T1000 (cell line): ENCODE measurements around the gene ERC2.

Source experiments
- DNase-seq: peaks from one replicate; lab custom pipeline; 2025; ENCODE audit warnings: mixed read lengths; lab: John Stamatoyannopoulos, UW

The ERC2 gene

GRCh38 chr3:55617385-55617784, 850.9 kb downstream of the ERC2 start:
- no peak for DNase-seq

- no peak for DNase-seq
Observed at GRCh38 chr3:55616803-55617202, 851.5 kb downstream of the ERC2 start.

DNA sequence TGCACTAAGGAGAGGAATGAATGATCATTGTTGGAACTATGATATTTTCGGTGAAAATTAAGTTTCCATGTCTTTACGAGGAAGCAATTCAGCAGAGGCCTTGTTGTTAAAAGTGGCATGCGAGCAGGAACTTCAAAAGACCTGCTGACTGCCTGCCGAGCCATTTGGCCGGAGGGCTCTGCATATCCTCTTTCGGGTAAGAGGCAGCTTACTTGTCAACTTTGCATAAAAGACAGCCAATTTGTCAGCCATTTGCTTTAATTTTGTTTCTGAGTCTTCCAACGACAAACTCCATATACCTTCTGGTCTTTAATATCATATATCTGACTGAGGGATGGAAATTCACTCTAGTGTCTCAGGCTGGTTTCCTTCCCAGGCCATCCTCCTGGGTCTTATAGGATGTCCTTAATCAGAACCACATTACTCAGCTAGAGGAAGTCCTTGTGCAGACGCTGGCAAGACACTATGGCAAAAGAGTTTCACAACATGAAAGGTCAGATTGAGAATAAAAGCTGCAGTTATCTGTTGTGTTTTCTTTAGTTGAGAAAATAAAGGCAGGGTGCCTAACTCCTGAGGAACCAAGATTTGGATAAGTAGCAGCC, 852.5 kb downstream of the ERC2 start:
- no peak for DNase-seq

DNA sequence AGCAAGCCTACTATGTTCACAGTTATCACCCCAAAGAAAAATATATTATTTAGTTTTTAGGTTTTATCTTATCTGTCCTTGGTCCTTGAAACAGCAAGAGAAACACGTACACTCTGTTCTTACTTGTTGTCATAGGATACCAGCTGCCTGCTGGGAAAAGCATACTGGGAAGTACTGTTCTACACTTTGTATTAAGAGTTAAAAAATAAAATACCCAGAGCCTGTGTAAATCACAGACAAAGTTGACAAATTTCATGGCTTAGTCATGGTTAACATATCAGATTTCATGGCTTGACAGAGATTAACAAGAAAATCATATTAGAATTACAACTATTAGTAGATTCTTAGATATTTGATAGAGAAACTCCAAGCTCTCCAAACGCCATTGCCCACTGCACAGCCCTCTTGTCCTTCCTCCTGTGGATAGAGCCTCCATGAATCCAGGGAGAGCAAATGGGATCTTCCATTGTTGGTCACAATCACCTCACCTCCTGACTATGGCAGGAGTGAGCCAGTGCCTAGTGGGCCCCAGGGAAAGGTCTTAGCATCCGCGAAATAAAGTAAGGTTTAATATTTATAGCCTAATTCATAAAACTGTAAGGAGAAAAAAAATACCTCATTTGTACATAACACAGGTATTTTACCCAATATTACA, 853.1 kb downstream of the ERC2 start:
- DNase-seq, result no peak

- no peak for DNase-seq
Observed at GRCh38 chr3:55611121-55611520, 857.1 kb downstream of the ERC2 start.

DNA sequence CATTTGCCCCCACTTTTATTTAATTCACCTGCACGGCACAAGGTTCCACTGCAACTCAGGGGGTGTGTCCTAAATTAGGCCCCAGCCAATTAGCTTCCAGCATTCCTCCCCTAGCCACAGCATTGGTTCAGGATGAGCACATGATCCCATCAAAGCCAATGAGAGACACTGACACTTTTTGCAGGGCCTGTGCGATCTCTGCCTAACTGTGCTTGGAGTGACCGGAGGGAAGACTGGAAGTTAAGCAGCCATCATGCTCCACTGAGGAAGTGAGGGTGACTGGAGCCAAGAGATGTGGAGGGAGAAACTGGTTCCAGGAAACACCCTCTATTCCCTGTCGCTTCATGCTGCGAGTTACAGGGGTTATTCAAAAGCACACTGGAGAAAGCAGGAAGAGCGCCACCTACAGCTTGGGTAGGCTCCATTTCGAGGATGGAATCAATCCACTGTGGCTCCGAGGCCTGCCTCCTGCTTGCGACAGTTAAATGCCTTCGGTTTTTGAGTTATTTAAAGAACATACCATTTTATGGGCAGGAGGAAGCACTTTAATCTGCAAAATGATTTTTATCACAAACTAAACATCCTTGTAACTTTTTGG, 858.9 kb downstream of the ERC2 start:
- DNase-seq, result no peak

- DNase-seq, result no peak
Observed at GRCh38 chr3:55608301-55608937, 859.8 kb downstream of the ERC2 start.

DNA sequence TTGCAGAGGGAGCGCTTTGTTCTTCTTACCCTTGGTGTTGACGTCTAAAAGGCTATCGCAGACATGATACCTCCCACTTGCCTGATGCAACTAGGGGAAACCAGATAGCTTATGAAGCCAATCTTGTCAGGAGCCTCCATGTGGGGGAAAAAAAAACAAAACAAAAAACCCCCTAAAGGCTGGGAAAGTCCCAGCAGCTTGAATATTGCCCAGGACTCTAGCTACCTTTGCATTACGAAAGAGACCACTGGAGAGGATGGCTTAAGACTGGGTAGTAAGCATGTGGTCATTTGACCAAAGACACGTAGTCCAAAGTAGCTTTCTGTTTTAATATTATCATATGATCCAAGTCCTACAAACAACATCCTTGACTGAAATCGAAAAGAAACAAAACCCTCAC, 860.4 kb downstream of the ERC2 start:
- DNase-seq, result no peak

DNA sequence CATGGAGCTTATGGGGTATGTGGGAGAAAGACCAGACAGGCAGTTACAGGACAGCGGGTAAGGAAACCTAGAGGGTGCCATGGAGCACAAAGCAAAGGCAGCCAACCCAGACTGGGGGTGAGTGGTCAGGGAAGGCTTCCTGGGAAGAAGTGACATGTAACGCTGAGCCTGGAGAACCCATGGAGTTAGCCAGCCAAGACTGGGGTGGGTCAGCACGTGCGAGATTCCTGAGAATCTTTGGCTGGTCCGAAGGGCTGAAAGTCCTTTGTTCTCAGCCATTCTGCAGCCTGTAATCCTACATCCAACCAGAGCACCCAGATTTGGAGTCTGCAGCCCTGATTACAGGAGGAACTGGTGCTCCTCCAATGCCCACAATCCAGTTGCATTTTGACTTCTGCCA, 861.1 kb downstream of the ERC2 start:
- no peak for DNase-seq

DNA sequence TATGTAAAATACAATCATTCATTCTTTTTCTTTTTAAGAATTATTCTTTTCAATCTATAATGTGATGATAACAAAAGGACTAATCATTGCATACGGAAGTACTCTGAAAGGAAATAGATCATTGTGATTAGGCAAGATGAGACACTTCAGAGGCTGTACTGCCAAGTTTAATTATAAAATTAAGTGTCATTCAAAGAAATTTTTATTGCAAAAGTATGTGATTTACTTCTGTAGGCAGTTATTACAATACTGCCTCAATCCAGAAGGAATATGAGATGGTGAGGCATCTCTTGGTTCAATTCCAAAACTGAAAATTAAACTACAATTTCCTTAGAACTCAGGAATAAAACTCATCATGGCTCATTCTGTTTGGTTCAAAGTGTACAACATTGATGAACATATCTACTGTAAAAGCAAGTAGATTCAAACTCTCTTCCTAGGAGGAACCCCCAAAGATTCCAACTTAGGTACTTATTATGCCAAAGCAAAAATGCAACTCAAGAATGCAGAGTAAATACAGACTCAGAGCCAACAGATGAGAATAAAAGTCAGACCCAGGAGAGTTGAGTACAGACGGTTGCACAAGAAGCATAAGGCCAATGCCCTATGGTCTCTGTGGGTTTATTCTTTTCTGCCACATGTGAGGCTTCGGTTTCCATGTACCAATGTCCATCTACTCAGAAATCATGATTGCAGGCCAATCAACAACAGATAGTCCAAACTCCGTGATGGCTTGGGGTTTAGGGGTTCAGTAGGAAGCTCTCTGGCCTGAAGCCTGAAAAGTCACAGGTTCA, 862.6 kb downstream of the ERC2 start:
- DNase-seq, result no peak

DNA sequence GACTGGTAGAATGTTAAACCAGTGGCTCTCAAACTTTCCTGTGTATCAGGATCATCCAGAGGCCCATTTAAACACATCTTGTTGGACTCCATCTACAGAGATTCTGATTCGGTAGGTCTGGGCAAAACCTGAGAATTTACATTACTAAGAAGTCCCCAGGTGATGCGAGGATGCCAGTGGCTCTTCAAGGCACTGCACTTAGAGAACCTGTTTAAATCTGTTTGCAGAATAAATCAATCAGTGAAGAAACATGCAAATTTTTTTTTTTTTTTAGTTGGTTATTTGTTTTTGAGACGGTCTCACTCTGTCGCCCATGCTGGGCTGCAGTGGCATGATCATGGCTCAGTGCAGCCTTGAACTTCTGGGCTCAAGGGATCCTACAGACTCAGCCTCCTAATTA, 863.4 kb downstream of the ERC2 start:
- DNase-seq, result no peak

DNA sequence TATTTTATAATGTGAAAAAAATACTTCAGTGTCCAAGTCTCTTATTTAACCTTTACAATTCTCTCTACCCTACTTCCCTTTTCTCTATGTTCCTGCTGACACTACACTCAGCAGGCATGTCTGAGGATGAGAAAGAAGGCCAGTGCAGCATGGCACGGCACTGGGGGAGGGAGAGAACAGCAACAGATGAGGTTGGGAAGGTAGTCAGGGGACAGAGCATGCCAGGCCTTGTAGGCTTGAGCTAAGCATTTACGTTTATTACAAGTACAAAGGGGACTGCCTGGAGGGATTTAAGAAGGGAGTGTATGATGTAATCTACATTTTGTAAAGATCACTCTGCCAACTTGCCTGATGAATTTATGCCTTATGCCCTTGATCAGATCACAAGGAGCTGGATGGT, 863.9 kb downstream of the ERC2 start:
- no peak for DNase-seq

DNA sequence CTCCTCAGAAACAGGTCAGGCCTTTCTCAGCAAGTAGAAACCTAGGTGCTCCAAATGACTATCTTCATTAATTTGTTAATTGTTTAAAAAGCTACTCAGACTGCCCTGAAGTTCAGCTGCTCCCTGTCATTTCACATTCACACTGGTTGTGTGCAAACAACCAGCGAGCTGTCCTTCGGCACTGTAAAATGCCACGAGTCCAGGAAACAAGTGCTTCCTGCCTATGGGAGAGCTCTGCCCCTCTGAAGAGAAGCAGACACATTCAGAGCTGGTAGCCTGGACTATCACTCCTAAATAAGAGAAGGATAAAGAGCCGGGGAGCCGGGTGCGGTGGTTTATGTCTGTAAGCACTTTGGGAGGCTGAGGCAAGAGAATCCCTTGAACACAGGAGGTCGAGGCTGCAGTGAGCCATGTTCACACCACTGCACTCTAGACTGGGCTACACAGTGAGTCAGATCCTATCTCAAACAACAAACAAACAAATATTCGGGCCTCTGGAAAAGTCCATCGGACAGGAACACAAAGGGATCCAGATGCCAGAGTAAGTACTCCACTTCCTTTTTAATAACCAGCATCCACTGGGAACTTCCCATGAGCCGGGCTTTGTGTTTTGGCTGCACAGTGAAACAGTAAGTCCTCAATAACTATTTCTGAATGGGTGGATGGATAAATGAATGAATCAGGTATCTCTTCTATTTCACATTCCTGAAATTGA, 866.7 kb downstream of the ERC2 start:
- DNase-seq, result no peak

DNA sequence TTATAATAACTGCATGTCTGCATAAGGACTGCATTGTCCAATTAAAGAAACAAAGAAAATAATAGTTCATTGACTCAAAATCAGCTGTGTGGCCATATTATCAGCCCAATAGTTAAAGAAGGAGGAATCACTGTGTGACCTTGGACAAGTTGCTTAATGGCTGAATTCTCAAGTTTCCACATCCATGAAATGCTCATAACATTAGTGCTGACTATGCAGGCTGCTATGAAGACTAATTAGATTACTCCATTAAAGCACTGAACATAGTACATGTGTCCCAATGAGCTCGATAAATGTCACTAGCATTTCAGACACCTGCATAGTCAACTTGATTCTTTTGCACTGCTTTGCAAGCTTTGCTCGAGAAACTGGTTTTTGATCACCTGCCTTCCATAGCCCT, 870.0 kb downstream of the ERC2 start:
- no peak for DNase-seq

DNA sequence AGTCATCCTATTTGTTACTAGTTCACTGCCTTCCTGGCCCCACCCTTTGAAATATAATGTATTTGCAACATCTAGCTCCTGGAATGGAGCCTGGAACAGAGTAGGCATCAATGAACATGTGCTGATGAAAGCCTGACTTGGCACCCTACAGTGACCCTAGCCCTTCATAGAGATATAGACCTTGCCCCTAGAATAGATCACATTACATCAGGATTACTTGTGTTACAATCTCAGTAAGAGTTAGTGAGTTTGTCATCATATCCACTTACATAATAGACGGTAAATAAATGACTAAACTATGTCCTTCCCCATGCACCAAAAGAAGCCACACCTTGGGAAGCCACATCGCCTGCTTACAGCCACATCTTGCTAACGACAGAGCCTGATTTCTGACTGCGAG, 870.6 kb downstream of the ERC2 start:
- no peak for DNase-seq

DNA sequence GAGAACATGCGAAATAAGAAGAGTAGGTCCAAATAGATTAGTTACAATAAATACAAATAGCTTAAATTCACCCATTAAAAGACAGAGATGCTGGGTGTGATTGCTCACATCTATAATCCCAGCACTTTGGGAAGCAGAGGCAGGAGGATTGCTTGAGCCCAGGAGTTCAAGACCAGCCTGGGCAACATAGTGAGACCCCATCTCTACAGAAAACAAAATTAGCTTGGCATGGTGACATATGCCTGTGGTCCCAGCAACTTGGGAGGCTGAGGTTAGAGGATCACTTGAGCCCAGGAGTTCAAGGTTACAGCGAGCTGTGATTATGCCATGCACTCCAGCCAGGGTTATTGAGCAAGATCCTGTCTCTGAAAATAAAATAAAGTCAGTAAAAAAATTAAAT, 872.1 kb downstream of the ERC2 start:
- DNase-seq, result no peak

GRCh38 chr3:55595420-55595819, 872.8 kb downstream of the ERC2 start:
- DNase-seq, result no peak

- DNase-seq, result no peak
Observed at GRCh38 chr3:55592572-55592971, 875.7 kb downstream of the ERC2 start.

DNA sequence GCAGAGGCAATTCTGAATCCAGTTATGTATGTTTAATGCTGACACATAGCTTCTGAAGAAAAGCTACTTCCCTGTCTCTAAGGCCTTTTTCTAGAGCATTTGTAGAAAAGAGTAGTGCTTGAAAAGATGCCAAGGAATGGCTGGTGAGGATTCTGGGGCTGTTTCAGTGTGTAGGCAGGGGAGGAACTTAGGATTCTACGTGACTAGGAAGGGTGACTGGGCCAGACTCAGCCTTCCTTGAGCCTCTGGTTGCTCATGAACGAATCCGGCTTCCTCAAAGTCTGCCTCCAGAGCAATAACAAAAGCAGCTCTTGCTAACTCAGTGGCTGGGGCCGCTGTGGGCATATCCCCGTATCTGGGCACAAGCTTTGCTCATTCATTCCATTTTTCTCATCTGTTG, 876.4 kb downstream of the ERC2 start:
- no peak for DNase-seq

DNA sequence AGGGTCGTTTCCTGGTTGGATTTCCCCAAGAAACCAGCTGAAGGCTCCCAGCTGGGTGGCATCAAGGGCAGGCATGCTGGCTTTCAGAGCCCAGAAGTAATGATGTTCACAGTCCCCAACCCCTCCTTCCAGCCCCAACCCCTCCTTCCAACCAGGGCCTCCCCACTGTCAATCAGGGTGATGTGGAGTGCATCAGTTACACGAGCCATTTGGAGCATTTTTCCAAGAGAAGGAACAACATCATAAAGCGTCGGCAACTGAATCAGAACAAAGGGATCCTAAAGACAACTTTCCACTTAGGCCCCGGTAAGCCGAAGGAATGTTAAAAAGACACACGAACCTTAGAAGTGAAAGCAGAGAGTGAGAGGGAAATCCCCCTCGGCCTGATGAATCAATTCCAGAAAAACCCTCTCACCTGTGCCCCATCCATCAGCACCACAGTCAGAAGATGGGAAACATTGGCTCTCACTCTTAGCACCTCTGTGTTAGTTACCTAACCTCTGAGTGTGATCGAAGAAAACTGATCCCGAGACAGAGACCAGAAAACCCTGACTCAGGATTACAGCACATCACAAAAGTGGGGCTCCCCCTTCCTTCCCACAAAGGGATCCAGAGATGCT, 880.0 kb downstream of the ERC2 start:
- DNase-seq, result no peak

- DNase-seq, result no peak
Observed at GRCh38 chr3:55585856-55586255, 882.4 kb downstream of the ERC2 start.
